NCI-H1417 (cell line): ENCODE measurements around the gene PINK1.

Experiments used
- DNase-seq, 3 experiments: peaks; one replicate each; lab custom pipeline; 2025; lab: John Stamatoyannopoulos, UW

PINK1 gene

GRCh38 chr1:20610970-20611369 is 22.3 kb upstream of the PINK1 start:
- no peak for DNase-seq

- no peak for DNase-seq
Observed at GRCh38 chr1:20611652-20612051, 21.6 kb upstream of the PINK1 start.

DNA sequence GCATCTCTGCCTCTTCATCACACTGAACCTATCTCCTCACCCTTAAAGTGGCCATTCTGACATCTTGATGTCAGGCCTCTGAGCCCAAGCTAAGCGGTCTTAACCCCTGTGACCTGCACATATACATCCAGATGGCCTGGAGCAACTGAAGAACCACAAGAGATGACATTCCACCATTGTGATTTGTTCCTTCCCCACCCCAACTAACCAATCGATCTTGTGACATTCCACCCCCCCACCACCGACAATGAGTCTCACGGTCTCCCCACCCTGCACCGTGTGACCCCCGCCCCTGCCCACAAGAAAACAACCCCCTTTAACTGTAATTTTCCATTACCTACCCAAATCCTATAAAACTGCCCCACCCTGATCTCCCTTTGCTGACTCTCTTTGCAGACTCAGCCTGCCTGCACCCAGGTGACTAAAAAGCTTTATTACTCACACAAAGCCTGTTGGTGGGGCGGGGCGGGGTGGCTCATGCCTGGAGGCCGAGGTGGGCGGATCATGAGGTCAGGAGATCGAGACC is 21.0 kb upstream of the PINK1 start:
- no peak for DNase-seq

DNA sequence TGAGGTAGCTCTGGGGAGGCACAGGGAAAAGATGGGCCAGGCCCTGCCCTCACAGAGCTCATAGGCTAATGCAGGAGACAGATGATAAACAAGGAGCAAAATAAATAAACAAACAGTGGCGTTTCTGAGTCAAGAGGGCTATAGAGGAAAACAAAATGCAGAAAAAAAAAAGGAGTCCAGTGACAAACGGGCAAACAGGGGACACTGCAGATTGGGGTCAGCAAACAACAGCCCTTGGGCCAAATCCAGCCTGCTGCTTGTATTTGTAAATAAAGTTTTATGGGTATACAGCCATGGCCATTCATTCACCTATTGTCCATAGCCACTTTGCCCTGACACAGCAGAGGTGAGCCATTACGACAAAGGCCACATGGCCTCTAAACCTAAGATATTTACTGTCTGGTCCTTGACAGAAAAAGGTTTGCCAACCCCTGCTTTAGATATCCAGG is 19.1 kb upstream of the PINK1 start:
- DNase-seq, result no peak

GRCh38 chr1:20615946-20616846 is 17.1 kb upstream of the PINK1 start:
- DNase-seq, result no peak

GRCh38 chr1:20616847-20617487 is 16.3 kb upstream of the PINK1 start:
- DNase-seq, result no peak

DNA sequence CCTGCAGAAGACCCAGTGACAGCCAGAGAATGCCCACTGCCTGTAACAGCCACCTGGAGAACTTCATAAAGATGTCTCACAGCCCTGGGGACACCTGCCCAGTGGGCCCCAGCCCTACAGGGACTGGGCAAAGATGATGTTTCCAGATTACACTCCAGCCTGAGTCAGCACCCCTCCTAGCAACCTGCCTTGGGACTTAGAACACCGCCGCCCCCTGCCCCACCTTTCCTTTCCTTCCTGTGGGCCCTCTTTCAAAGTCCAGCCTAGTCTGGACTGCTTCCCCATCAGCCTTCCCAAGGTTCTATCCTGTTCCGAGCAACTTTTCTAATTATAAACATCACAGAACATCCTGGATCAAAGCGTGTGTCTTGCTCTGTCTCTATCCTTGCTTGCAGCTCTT is 14.7 kb upstream of the PINK1 start:
- no peak for DNase-seq

GRCh38 chr1:20619999-20620398 is 13.3 kb upstream of the PINK1 start:
- no peak for DNase-seq

DNA sequence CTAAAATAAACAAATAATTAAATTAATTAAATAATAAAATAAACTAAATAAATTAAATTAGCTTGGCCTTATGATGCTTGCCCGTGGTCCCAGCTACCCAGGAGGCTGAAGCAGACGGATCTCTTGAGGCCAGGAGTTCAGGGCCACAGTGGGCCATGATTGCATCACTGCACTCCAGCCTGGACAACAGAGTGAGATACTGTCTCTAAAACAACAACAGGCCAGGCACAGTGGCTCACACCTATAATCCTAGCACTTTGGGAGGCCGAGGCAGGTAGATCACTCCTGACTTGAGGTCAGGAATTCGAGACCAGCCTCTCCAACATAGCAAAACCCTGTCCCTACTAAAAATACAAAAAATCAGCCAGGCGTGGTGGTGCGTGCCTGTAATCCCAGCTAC is 12.2 kb upstream of the PINK1 start:
- no peak for DNase-seq

DNA sequence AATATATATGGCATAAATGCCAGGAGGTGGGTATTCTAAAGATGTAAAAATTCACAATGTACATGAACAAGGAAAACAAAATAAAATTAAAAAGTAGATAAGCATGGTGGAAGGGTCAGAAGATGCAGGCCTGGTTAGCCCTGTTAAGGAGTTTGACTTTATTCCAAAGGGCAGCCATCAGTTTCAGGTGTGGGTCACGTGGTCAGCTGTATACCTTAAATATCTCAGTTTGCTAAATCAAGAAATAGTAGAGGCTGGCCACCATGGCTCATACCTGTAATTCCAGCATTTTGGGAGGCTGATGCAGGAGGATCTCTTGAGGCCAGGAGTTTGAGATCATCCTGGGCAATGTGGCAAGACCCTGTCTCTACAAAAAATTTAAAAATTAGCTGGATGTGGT is 8.5 kb upstream of the PINK1 start:
- no peak for DNase-seq

DNA sequence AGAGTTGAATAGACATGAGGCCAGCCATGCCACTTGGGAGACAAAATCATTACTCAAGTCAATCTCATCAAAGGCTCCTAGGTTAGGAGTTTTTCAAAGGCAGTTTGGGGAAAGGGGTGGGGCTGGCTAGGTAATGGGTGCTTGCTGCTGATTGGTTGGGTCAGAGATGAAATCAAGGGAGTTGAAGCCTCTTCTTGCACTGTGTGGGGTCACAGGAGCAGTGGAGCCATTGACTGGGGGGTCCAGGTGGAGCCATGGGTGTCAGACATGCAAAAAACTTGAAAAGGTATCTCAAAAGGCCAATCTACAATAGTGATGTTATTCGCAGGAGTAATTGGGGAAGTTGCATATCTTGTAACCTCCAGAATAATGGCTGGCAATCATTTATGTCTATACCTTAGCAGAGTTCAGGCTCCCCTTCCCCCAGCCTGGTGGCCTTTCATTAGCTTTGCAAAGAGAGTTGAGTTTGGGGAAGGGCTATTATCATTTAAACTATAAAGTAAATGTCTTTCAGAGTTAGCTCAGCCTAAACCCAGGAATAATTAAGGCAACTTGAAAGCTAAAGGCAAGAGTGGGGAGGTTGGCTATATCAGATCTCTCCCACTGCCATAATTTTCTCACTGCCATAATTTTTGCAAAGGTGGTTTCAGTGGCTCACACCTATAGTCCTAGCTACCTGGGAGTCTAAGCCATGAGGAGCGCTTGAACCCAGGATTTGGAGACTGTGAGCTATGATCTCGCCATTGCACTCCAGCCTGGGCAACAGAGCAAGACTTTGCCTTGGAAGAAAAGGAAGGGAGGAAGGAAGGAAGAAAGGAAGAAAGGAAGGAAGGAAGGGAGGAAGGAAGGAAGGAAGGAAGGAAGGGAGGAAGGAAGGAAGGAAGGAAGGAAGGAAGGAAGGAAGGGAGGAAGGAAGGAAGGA is 7.8 kb upstream of the PINK1 start:
- no peak for DNase-seq

- DNase-seq, result no peak
Observed at GRCh38 chr1:20626098-20626427, 7.2 kb upstream of the PINK1 start.

DNA sequence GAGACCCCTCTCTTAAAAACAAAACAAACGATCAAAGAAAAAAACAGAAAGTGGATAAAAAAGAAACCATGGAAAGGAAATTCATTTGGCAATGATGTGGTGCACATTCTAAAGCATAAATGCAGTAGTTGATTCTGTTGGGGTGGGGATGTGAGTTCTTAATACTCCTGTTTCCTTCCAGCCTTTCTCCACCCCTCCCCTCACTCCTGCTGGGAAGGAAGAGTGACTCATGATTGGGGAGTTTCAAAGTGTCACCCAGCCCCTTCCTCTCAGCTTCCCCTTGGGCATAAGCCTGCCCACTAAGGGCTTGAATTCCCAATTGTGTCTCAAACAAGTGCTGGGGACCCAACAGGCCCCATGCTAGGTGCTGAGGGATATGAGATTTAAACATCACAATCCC is 6.7 kb upstream of the PINK1 start:
- no peak for DNase-seq

DNA sequence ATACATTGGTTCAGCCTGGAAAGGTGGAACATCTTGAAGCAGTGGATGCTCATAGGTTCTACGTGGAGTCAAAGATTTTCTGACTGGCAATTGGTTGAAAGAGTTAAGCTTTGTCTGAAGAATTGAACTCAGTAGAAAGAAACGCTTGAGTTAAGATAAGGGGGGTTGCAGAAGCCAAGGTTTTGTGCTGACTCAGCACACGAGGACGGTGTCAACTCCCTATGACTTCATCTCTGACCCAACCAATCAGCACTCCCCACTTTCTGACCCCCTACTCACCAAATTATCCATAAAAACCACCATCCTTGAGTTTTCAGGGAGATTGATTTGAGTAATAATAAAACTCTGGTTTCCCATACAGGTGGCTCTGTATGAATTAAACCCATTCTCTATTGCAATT is 2.5 kb upstream of the PINK1 start:
- no peak for DNase-seq

GRCh38 chr1:20632386-20632785 is 872 bp upstream of the PINK1 start:
- no peak for DNase-seq

GRCh38 chr1:20634065-20634593 is 871 bp downstream of the PINK1 start:
- DNase-seq, result no peak

- peak; percentile 31 to 65 (median 64) for DNase-seq
Observed at GRCh38 chr1:20634594-20635084, 1.4 kb downstream of the PINK1 start.

- DNase-seq, result no peak
Observed at GRCh38 chr1:20636785-20637347, 3.6 kb downstream of the PINK1 start.

- peak; percentile 15 to 61 (median 53) for DNase-seq
Observed at GRCh38 chr1:20640183-20640597, 6.9 kb downstream of the PINK1 start.

DNA sequence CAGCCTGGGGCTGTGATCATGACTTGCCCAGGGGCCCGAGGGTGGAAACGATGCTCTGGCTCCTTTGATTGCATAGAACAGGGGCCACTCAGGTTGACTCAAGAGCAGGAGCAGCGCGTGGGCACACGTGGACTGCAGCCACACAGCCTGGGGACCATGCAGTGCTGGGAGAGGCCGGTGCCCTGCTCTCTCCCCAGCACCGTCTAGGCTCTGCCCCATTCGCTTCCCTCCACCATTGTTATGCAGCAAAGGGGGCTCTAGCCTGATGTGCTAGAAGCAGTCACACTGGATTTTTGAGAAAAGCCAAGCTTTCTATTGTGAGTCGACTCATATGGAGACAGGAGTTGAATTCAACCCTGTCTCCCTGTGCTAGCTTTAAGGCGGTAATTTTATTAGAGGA is 8.7 kb downstream of the PINK1 start:
- DNase-seq, result no peak

GRCh38 chr1:20643080-20643479 is 9.8 kb downstream of the PINK1 start:
- no peak for DNase-seq
